ENCODE measurements around the gene RCBTB1.

RCBTB1 gene

GRCh38 chr13:49585220-49586157, at the start of gene RCBTB1:
Gene RCBTB1 (minus strand): TSS chr13:49585558. CDS start chr13:49567279, 18,279 bp downstream.
- peak within 1 kb of the TSS; percentile 94 for H3K4me2 ChIP-seq (ENCODE audit: low read length)
- H3K9me2 ChIP-seq (replicated peaks; ENCODE audit: control insufficient read depth, low read length): no peaks in the 10 kb centered on the region
- no peaks in the 10 kb centered on the region for H3K27me3 ChIP-seq (ENCODE audit: control insufficient read depth, low read length)
- peaks cover 8% of the 10 kb centered on the region for H3F3A ChIP-seq (ENCODE audit: control insufficient read depth, insufficient read depth)
- H3K79me2 ChIP-seq (ENCODE audit: control insufficient read depth, low read length): peaks cover 44% of the 10 kb centered on the region
- TF ChIP-seq CTCF (IDR thresholded peaks at IDR 0.05; ENCODE audit: low read depth, low read length, poor library complexity, severe bottlenecking) (no peak), EZH2phosphoT487 (IDR thresholded peaks at IDR 0.05; ENCODE audit: borderline replicate concordance, low read length) (no peak)
- H3K4me3 ChIP-seq (ENCODE audit: low read length): peak within 1 kb of the TSS; percentile 97
- H3K9me3 ChIP-seq (ENCODE audit: control insufficient read depth, insufficient read depth, low read length): no peaks in the 10 kb centered on the region
- peak within 1 kb of the TSS; percentile 80 for H3K27ac ChIP-seq (ENCODE audit: low read depth, low read length)
- peaks cover 19% of the 10 kb centered on the region for H3K36me3 ChIP-seq (ENCODE audit: control insufficient read depth, low read length)
- H4K20me1 ChIP-seq (ENCODE audit: control insufficient read depth, insufficient read depth, low read depth, low read length): no peaks in the 10 kb centered on the region
- H3K4me1 ChIP-seq (ENCODE audit: control insufficient read depth, low read length): peaks cover 30% of the 10 kb centered on the region

- no peak overlapping the region for H3K27ac ChIP-seq (ENCODE audit: low read depth, low read length)
- H3K4me3 ChIP-seq (ENCODE audit: low read length): no peak overlapping the region
- H3K36me3 ChIP-seq (ENCODE audit: control insufficient read depth, low read length): peaks cover 79% of the 10 kb centered on the region
- H3F3A ChIP-seq (ENCODE audit: control insufficient read depth, insufficient read depth): peaks cover 12% of the 10 kb centered on the region
- TF ChIP-seq CTCF (IDR thresholded peaks at IDR 0.05; ENCODE audit: low read depth, low read length, poor library complexity, severe bottlenecking): no peak
- TF ChIP-seq EZH2phosphoT487 (IDR thresholded peaks at IDR 0.05; ENCODE audit: borderline replicate concordance, low read length): no peak
- no peaks in the 10 kb centered on the region for H3K9me3 ChIP-seq (ENCODE audit: control insufficient read depth, insufficient read depth, low read length)
- no peaks in the 10 kb centered on the region for H3K27me3 ChIP-seq (ENCODE audit: control insufficient read depth, low read length)
- H3K9me2 ChIP-seq (replicated peaks; ENCODE audit: control insufficient read depth, low read length): no peaks in the 10 kb centered on the region
- H3K4me2 ChIP-seq (ENCODE audit: low read length): peak overlapping the region; percentile 5; the same call in 1 of the 2 replicates
- peaks cover 55% of the 10 kb centered on the region for H3K79me2 ChIP-seq (ENCODE audit: control insufficient read depth, low read length)
- peaks cover 7% of the 10 kb centered on the region; the same call in 1 of the 2 replicates for H4K20me1 ChIP-seq (ENCODE audit: control insufficient read depth, insufficient read depth, low read depth, low read length)
- H3K4me1 ChIP-seq (ENCODE audit: control insufficient read depth, low read length): peaks cover 56% of the 10 kb centered on the region
Measured at GRCh38 chr13:49633710-49634109, 48.4 kb upstream of the RCBTB1 start.

GRCh38 chr13:49632156-49632555, 46.8 kb upstream of the RCBTB1 start:
- no peak overlapping the region for H3K27ac ChIP-seq (ENCODE audit: low read depth, low read length)
- H3K9me3 ChIP-seq (ENCODE audit: control insufficient read depth, insufficient read depth, low read length): no peaks in the 10 kb centered on the region
- H4K20me1 ChIP-seq (ENCODE audit: control insufficient read depth, insufficient read depth, low read depth, low read length): peaks cover 7% of the 10 kb centered on the region; the same call in 1 of the 2 replicates
- peaks cover 10% of the 10 kb centered on the region; the same call in 1 of the 2 replicates for H3F3A ChIP-seq (ENCODE audit: control insufficient read depth, insufficient read depth)
- 0 out of 2 replicates have a peak overlapping the region, but pooled peaks have one; percentile 5 for H3K4me2 ChIP-seq (ENCODE audit: low read length)
- H3K36me3 ChIP-seq (ENCODE audit: control insufficient read depth, low read length): peaks cover 77% of the 10 kb centered on the region
- no peak overlapping the region for H3K4me3 ChIP-seq (ENCODE audit: low read length)
- no peaks in the 10 kb centered on the region for H3K9me2 ChIP-seq (replicated peaks; ENCODE audit: control insufficient read depth, low read length)
- H3K4me1 ChIP-seq (ENCODE audit: control insufficient read depth, low read length): peaks cover 65% of the 10 kb centered on the region
- peaks cover 66% of the 10 kb centered on the region for H3K79me2 ChIP-seq (ENCODE audit: control insufficient read depth, low read length)
- H3K27me3 ChIP-seq (ENCODE audit: control insufficient read depth, low read length): no peaks in the 10 kb centered on the region
- TF ChIP-seq CTCF (IDR thresholded peaks at IDR 0.05; ENCODE audit: low read depth, low read length, poor library complexity, severe bottlenecking): no peak
- no peak for TF ChIP-seq EZH2phosphoT487 (IDR thresholded peaks at IDR 0.05; ENCODE audit: borderline replicate concordance, low read length)
